IMR-90 (cell line): ENCODE results near the gene POMT1. TPM values are rescaled to one million over a fixed set of nuclear protein-coding genes. Genes with fewer than 3 reads are reported as not detected.

Source experiments
- ATAC-seq: fragments of 200-7000 bp; cut with Tn5 transposase; 2 replicates; pipeline ENCODE4 v1.9.1; 2020; ENCODE audit warnings: low read depth, mild to moderate bottlenecking, moderate library complexity
- BruUV-seq: library from RNA; stranded (reverse); fragments of 400-500 nt; replicated peaks from 2 replicates; lab custom pipeline; 2021; lab: Mats Ljungman, UMichigan
- CTCF ChIA-PET: fragments of 300-600 bp; formaldehyde crosslinking; extraction: SDS; loops from one replicate; lab custom pipeline; 2021; ENCODE audit warnings: antibody characterized with exemption; lab: Yijun Ruan, JAX
- POLR2A ChIA-PET: fragments of 300-600 bp; sonication (Branson Sonifier 250); formaldehyde crosslinking; loops from one replicate; lab custom pipeline; 2022; ENCODE audit warnings: antibody characterized with exemption; ENCODE audit not compliant: unreplicated experiment; lab: Charles Lee
- DNase-seq: peaks from one replicate; pipeline ENCODE4 v3.0.0; 2013
- H2AFZ ChIP-seq: replicated peaks from 2 replicates; pipeline ENCODE3; 2013; ENCODE audit warnings: low read length, mild to moderate bottlenecking; ENCODE audit not compliant: poor library complexity
- H2AK5ac ChIP-seq: 2 replicates; pipeline ENCODE4 v1.6.1; 2013; ENCODE audit warnings: low read depth, low read length, inconsistent platforms
- H2AK9ac ChIP-seq: replicated peaks from 2 replicates; pipeline ENCODE3; 2013; ENCODE audit warnings: mild to moderate bottlenecking, low read depth, low read length, moderate library complexity; ENCODE audit not compliant: poor library complexity
- H2BK120ac ChIP-seq: 2 replicates; pipeline ENCODE4 v1.6.1; 2013; ENCODE audit warnings: low read depth, low read length, inconsistent platforms
- H2BK15ac ChIP-seq: 3 replicates; pipeline ENCODE4 v1.6.1; 2013; ENCODE audit warnings: low read depth, low read length, inconsistent platforms
- H2BK20ac ChIP-seq: 2 replicates; pipeline ENCODE4 v1.6.1; 2013; ENCODE audit warnings: low read depth, mild to moderate bottlenecking, inconsistent platforms, low read length, moderate library complexity
- H2BK5ac ChIP-seq: 2 replicates; pipeline ENCODE4 v1.6.1; 2013; ENCODE audit warnings: mild to moderate bottlenecking, low read depth, low read length, inconsistent platforms; ENCODE audit not compliant: poor library complexity, severe bottlenecking
- H3K14ac ChIP-seq: replicated peaks from 2 replicates; pipeline ENCODE4 v1.6.1; 2013; ENCODE audit warnings: low read depth, low read length, inconsistent platforms
- H3K18ac ChIP-seq: 2 replicates; pipeline ENCODE4 v1.6.1; 2013; ENCODE audit warnings: low read depth, low read length, control low read depth
- H3K23ac ChIP-seq: 2 replicates; pipeline ENCODE4 v1.6.1; 2013; ENCODE audit warnings: low read depth, low read length, inconsistent platforms
- H3K27ac ChIP-seq: 2 replicates; pipeline ENCODE4 v1.5.1; 2013; ENCODE audit warnings: mild to moderate bottlenecking, control low read depth, low read length; ENCODE audit not compliant: insufficient read depth
- H3K27me3 ChIP-seq: 2 replicates; pipeline ENCODE4 v1.6.1; 2013; ENCODE audit warnings: low read length; ENCODE audit not compliant: control insufficient read depth, insufficient read depth
- H3K36me3 ChIP-seq: 2 replicates; pipeline ENCODE4 v1.6.1; 2013; ENCODE audit warnings: low read length, mixed read lengths; ENCODE audit not compliant: control insufficient read depth, insufficient read depth
- H3K4ac ChIP-seq: 2 replicates; pipeline ENCODE4 v1.6.1; 2013; ENCODE audit warnings: low read depth, low read length, inconsistent platforms
- H3K4me1 ChIP-seq: 2 replicates; pipeline ENCODE4 v1.6.1; 2013; ENCODE audit warnings: low read length, mixed read lengths; ENCODE audit not compliant: control insufficient read depth, insufficient read depth
- H3K4me2 ChIP-seq: 2 replicates; pipeline ENCODE4 v1.6.1; 2013; ENCODE audit warnings: low read depth, mild to moderate bottlenecking, control low read depth, low read length, moderate library complexity
- H3K4me3 ChIP-seq: 2 replicates; pipeline ENCODE4 v1.5.1; 2013; ENCODE audit warnings: low read depth, mild to moderate bottlenecking, control low read depth, low read length, moderate library complexity; ENCODE audit not compliant: insufficient read depth
- H3K56ac ChIP-seq: 2 replicates; pipeline ENCODE4 v1.6.1; 2013; ENCODE audit warnings: low read length, inconsistent platforms; ENCODE audit not compliant: insufficient read depth; ENCODE audit errors: extremely low read depth
- H3K79me1 ChIP-seq, 2 experiments: 2 replicates each; pipeline ENCODE4 v1.6.1; 2013; ENCODE audit warnings: low read length in 2 of 2, inconsistent platforms in 1 of 2, low read depth in 1 of 2
- H3K9ac ChIP-seq: 2 replicates; pipeline ENCODE4 v1.6.1; 2013; ENCODE audit warnings: low read depth, low read length, control low read depth
- H3K9me1 ChIP-seq: 2 replicates; pipeline ENCODE4 v1.6.1; 2013; ENCODE audit warnings: low read length, inconsistent platforms; ENCODE audit not compliant: insufficient read depth
- H3K9me3 ChIP-seq: 2 replicates; pipeline ENCODE4 v1.6.1; 2013; ENCODE audit warnings: low read length; ENCODE audit not compliant: control insufficient read depth, insufficient read depth
- H4K20me1 ChIP-seq: 2 replicates; pipeline ENCODE4 v1.6.1; 2013; ENCODE audit warnings: low read length, inconsistent platforms; ENCODE audit not compliant: insufficient read depth
- H4K5ac ChIP-seq: 2 replicates; pipeline ENCODE4 v1.6.1; 2013; ENCODE audit warnings: mild to moderate bottlenecking, low read depth, low read length, control low read depth
- H4K8ac ChIP-seq, 2 experiments: 2 replicates each; pipeline ENCODE4 v1.6.1; 2013; ENCODE audit warnings: low read depth in 2 of 2, low read length in 2 of 2, control low read depth in 1 of 2, inconsistent platforms in 1 of 2
- H4K91ac ChIP-seq: 2 replicates; pipeline ENCODE4 v1.6.1; 2013; ENCODE audit warnings: low read depth, low read length, inconsistent platforms; ENCODE audit not compliant: insufficient read depth
- MAZ ChIP-seq: IDR thresholded peaks from 2 replicates; pipeline ENCODE4 v1.6.1; 2012; ENCODE audit warnings: low read depth, mild to moderate bottlenecking, low read length, improper control_type of control experiment, moderate library complexity, borderline replicate concordance
- MXI1 ChIP-seq: IDR thresholded peaks from 2 replicates; pipeline ENCODE4 v1.6.1; 2012; ENCODE audit warnings: low read depth, mild to moderate bottlenecking, low read length, moderate library complexity, borderline replicate concordance
- NFE2L2 ChIP-seq: fragments of 150-350 bp; IDR thresholded peaks from 2 replicates; pipeline ENCODE4 v1.6.1; 2016; ENCODE audit warnings: low read depth, mild to moderate bottlenecking, low read length
- RAD21 ChIP-seq: IDR thresholded peaks from 2 replicates; pipeline ENCODE4 v1.6.1; 2012; ENCODE audit warnings: low read length, improper control_type of control experiment
- RCOR1 ChIP-seq: IDR thresholded peaks from 2 replicates; pipeline ENCODE4 v1.6.1; 2012; ENCODE audit warnings: mild to moderate bottlenecking, low read length, improper control_type of control experiment; ENCODE audit not compliant: insufficient replicate concordance
- SMC3 ChIP-seq: fragments of 150-350 bp; IDR thresholded peaks from 2 replicates; pipeline ENCODE4 v1.6.1; 2016; ENCODE audit warnings: low read depth, mild to moderate bottlenecking, antibody characterized with exemption, low read length, moderate library complexity
- USF2 ChIP-seq: fragments of 150-350 bp; IDR thresholded peaks from 2 replicates; pipeline ENCODE4 v1.6.1; 2017; ENCODE audit warnings: mild to moderate bottlenecking, antibody characterized with exemption, low read length, low read depth
- WGBS, 2 experiments: methylation state at CpG; one replicate each; pipeline versions ENCODE4 v1.1.5 to v1.1.7; 2013; ENCODE audit warnings: missing lambda C conversion rate in 2 of 2; ENCODE audit not compliant: insufficient read length in 1 of 2; ENCODE audit errors: extremely low coverage in 2 of 2; 5-methylcytosine and 5-hydroxymethylcytosine counted together
- dilution Hi-C: fragments of 300-500 bp; cut with HindIII; formaldehyde crosslinking; loops from one replicate; pipeline ENCODE4 v1.14.3; 2018; ENCODE audit warnings: low sequenced_read_pairs; ENCODE audit not compliant: unreplicated experiment
- in situ Hi-C: fragments of 300-500 bp; cut with MboI; formaldehyde crosslinking; loops from 3 replicates; pipeline ENCODE4 v1.14.3; 2019; ENCODE audit warnings: low sequenced_read_pairs, inconsistent platforms, mixed read lengths
- intact Hi-C: fragments of 100-400 bp; cut with micrococcal nuclease; formaldehyde crosslinking; loops from 2 replicates; pipeline ENCODE4 v1.10.0; 2022
- polyA plus RNA-seq, 3 experiments: library from polyadenylated mRNA; depleted of rRNA; stranded (reverse); fragments of >200 nt; gene quantifications; 2 replicates each; pipeline ENCODE4 v1.2.3, GENCODE V29; 2012; ENCODE audit warnings: low replicate concordance in 1 of 3
- total RNA-seq: library from RNA; depleted of rRNA; stranded (reverse); fragments of >200 nt; gene quantifications from 2 replicates; pipeline ENCODE4 v1.2.3, GENCODE V29; 2012

Gene POMT1
- total and polyA plus RNA-seq, 2 of the 4 experiments (the other 2 are of a cell fraction) = 24.2 to 36.5 TPM

- POLR2A ChIA-PET = no interaction called here
- no peaks in the 10 kb centered on the region for H3K27me3 ChIP-seq
- H2BK20ac ChIP-seq = no peak overlapping the region
- H3K79me1 ChIP-seq = no peaks in the 10 kb centered on the region
- H4K91ac ChIP-seq = no peak overlapping the region
- no peak overlapping the region for H3K56ac ChIP-seq
- intact Hi-C loops = no loop called here
- no peak overlapping the region for H3K4me3 ChIP-seq
- TF ChIP-seq RAD21 (no peak), NFE2L2 (no peak), MAZ (no peak), MXI1 (no peak), SMC3 (no peak), RCOR1 (no peak), USF2 (no peak)
- CTCF ChIA-PET = no interaction called here
- H3K9ac ChIP-seq = no peak overlapping the region
- BruUV-seq = no TSS peak
- no peak overlapping the region for H3K18ac ChIP-seq
- no peak overlapping the region for H2BK5ac ChIP-seq
- no peak overlapping the region for H2AFZ ChIP-seq
- no peak overlapping the region for H4K5ac ChIP-seq
- no peak overlapping the region for H2AK9ac ChIP-seq
- peaks cover 79% of the 10 kb centered on the region for H3K36me3 ChIP-seq
- dilution Hi-C loops = no loop called here
- in situ Hi-C loops = no loop called here
- H3K27ac ChIP-seq = no peak overlapping the region
- H2AK5ac ChIP-seq = no peak overlapping the region
- no peak overlapping the region for H2BK120ac ChIP-seq
- H3K14ac ChIP-seq = no peak overlapping the region
- H4K20me1 ChIP-seq = peaks cover 9% of the 10 kb centered on the region; the same call in 1 of the 2 replicates
- H4K8ac ChIP-seq = no peak overlapping the region
- no peak overlapping the region for H2BK15ac ChIP-seq
- WGBS, 2 experiments = no CpG with 5 or more reads among the region's 10 CpGs
- no peak overlapping the region for H3K4me2 ChIP-seq
- H3K9me1 ChIP-seq = no peaks in the 10 kb centered on the region
- H3K4ac ChIP-seq = no peak overlapping the region
- no peaks in the 10 kb centered on the region for H3K4me1 ChIP-seq
- H3K23ac ChIP-seq = no peak overlapping the region
- H3K9me3 ChIP-seq = no peaks in the 10 kb centered on the region
- ATAC-seq (no peak), DNase-seq (no peak)
These were observed 18.5 kb downstream of the POMT1 start for GRCh38 chr9:131521203-131521602.
